Mesodermal cell (in vitro differentiated cells): ENCODE measurements around the gene FHIT.

ENCODE experiments used
- H3K27ac ChIP-seq: 2 replicates; pipeline ENCODE4 v1.7.0; 2013; ENCODE audit warnings: mild to moderate bottlenecking, low read depth, low read length, moderate library complexity; ENCODE audit not compliant: severe bottlenecking
- H3K36me3 ChIP-seq: 2 replicates; pipeline ENCODE4 v1.7.1; 2013; ENCODE audit warnings: mild to moderate bottlenecking, low read length, moderate library complexity; ENCODE audit not compliant: control insufficient read depth, insufficient read depth
- H3K4me1 ChIP-seq: one replicate; pipeline ENCODE4 v1.7.1; 2013; ENCODE audit warnings: mild to moderate bottlenecking, low read length; ENCODE audit not compliant: insufficient read depth, control insufficient read depth, poor library complexity, severe bottlenecking
- H3K4me3 ChIP-seq: 2 replicates; pipeline ENCODE4 v1.7.0; 2013; ENCODE audit warnings: low read length, control low read depth, mild to moderate bottlenecking; ENCODE audit not compliant: insufficient read depth, poor library complexity, severe bottlenecking; ENCODE audit errors: extremely low read depth
- H3K9me3 ChIP-seq: 2 replicates; pipeline ENCODE4 v1.7.1; 2013; ENCODE audit warnings: mild to moderate bottlenecking, low read length, moderate library complexity; ENCODE audit not compliant: control insufficient read depth
- WGBS, 2 experiments: methylation state at CpG; one replicate each; pipeline ENCODE4 v1.1.5; 2013; ENCODE audit warnings: missing lambda C conversion rate in 2 of 2; ENCODE audit not compliant: insufficient coverage in 2 of 2; 5-methylcytosine and 5-hydroxymethylcytosine counted together

FHIT gene

DNA sequence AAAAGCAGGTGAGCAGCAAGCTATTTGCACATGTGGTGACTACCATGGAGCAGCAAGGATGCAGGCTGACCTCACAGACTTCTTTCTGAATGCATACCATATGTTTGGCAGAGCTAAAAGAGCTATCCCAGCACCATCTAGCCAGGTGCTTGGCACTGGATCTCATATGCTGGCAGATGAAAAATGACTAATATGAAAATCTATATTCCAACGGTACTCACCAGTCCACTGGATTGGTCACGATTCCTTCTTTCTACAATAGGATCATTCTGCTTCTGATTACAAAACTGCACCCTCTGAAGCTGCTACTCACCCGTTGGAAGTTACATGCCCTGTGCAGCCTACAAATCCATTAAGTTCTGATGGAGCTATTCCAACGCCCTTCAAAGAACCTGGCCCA is 1487.1 kb downstream of the FHIT start:
- Histone ChIP-seq H3K27ac (no peak overlapping the region), H3K4me3 (no peak overlapping the region), H3K36me3 (no peaks in the 10 kb centered on the region), H3K9me3 (no peaks in the 10 kb centered on the region), H3K4me1 (no peaks in the 10 kb centered on the region)
- 87 to 88% methylated on average over 3 to 4 of the region's 4 CpGs for WGBS, 2 experiments

DNA sequence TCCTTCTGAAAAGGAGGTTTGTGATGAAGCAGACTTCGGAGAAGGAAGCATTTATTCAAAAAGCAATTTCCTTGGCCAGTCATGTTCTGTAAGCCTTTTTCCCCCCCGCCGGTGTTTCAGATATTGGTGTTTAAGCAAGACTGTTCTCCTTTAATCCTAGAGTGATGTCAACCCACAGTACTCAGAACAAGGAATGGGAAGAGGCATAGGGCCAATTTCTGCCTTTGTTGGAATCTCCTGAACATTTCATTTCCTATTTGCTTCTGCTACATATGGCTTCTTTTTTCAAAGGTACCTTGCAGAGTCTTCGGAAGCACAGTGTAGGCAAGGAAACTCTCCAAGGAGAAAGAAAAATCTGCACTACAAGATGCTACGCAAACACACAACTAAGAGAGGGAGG is 1488.3 kb downstream of the FHIT start:
- no peaks in the 10 kb centered on the region for H3K4me1 ChIP-seq
- no peaks in the 10 kb centered on the region for H3K36me3 ChIP-seq
- H3K9me3 ChIP-seq = no peaks in the 10 kb centered on the region
- no peak overlapping the region for H3K4me3 ChIP-seq
- no peak overlapping the region for H3K27ac ChIP-seq
- WGBS, 2 experiments = 88 to 90% methylated on average over 1 to 3 of the region's 5 CpGs

DNA sequence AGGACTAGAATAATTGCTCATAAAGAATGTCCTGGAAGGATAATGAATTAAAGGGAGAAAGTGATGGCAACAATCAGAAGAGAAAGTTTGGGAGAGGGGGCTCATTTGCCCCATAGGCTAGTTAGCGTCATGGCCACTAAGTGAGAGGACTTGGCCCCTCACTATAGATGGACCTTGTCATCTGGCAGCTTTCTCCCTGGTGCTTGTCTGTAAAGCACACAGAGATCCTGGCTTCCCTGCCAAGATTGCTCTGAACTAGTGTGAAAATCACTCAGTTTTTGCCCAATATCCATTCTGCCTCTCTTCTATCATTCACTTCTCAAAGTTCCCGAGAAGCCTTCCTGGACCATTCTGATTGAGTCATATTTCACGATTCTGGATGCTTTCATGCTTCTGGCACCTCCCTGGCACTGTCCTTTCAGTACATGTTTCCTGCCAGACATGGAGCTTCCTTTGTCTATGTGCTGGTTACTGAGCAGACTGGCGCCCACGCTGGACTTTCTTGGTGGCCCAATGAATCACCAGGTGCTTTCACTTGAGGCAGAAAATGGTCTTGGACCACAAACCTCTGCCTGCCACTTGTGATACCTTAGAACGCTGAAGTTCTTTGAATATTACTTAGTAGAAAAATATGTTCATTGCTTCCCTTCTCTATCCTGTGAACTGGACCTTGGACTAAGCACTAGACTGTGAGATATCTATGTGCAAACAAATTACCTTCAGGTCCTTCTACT is 1491.8 kb downstream of the FHIT start:
- no peak overlapping the region for H3K4me3 ChIP-seq
- H3K27ac ChIP-seq = no peak overlapping the region
- H3K36me3 ChIP-seq = no peaks in the 10 kb centered on the region
- no peaks in the 10 kb centered on the region for H3K9me3 ChIP-seq
- WGBS, 2 experiments = 90 to 98% methylated on average over 5 of the region's 6 CpGs
- no peaks in the 10 kb centered on the region for H3K4me1 ChIP-seq

DNA sequence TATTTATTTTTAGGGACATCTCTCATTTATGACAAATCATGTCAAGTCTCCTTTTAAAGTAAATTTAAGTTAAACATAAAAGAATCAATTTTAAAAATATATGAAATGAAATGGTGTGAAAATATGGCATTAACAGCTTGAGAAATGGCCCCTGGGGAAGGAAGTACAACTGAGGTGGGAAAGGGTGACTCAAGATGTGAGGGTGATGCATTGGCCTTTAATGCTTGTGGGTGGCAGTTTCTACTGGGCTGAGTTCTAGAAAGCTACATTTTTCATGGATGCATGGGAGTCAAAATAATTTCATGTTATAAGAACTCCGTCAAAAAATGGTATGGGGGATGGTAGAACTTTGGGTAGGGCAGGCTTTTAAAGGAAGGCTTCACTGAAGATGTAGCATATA is 1492.6 kb downstream of the FHIT start:
- H3K27ac ChIP-seq = no peak overlapping the region
- 89 to 100% methylated on average over 1 of the region's 1 CpG for WGBS, 2 experiments
- H3K4me3 ChIP-seq = no peak overlapping the region
- no peaks in the 10 kb centered on the region for H3K36me3 ChIP-seq
- H3K9me3 ChIP-seq = no peaks in the 10 kb centered on the region
- H3K4me1 ChIP-seq = no peaks in the 10 kb centered on the region

DNA sequence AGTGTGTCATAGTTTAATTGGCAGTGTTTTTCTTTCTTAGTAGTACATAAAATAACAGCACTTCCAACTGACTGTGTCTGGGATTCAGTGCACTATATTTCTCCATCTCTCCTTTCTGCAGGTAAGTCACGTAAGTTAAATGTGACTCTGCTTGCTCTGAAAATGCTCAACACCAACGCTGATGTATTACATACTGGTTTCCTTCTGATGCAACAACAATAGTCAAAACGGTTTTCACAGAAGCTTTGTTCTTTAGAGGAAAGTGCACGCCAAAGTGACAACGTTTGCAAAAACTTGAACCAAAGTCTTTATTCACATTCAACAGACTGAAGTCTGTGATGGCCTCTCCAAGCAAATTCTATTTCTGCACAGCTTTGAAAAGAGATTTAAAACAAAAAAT is 1494.3 kb downstream of the FHIT start:
- Histone ChIP-seq H3K4me3 (no peak overlapping the region), H3K4me1 (no peaks in the 10 kb centered on the region), H3K36me3 (no peaks in the 10 kb centered on the region), H3K27ac (no peak overlapping the region), H3K9me3 (no peaks in the 10 kb centered on the region)
- 85 to 92% methylated on average over 5 of the region's 5 CpGs for WGBS, 2 experiments

DNA sequence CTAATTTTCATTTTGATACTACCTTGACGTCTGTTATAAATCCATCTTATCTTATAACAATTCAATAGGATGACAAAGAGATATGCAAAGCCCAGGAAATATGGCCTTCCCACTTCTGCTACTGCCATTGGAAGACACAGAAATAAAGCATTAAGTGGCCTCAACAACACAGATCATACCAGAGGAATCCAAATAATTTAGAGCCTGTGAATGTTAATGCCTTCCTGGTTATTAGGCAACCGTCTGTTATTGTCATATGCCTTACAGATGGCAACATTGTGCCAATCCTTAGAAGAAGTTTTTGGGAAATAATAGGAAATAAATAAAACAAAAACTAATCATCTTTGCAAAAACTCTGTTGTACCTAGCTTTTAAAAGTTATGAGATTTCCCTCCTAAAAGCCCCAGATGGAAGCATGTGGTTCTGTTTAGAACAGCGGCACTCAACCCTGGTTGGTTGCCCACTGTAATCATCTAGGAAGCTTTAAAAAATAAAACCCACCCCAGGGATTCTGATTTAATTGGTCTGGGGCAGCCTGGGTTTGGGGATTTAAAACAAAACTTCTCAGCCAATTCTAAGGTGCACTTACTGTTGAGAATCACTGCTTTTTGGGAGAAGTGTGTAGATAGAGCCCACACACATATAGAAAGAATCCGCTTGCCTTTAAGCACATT is 1496.7 kb downstream of the FHIT start:
- no peak overlapping the region for H3K4me3 ChIP-seq
- no peaks in the 10 kb centered on the region for H3K9me3 ChIP-seq
- H3K36me3 ChIP-seq = no peaks in the 10 kb centered on the region
- H3K4me1 ChIP-seq = no peaks in the 10 kb centered on the region
- 77 to 83% methylated on average over 1 to 2 of the region's 4 CpGs for WGBS, 2 experiments
- H3K27ac ChIP-seq = no peak overlapping the region

DNA sequence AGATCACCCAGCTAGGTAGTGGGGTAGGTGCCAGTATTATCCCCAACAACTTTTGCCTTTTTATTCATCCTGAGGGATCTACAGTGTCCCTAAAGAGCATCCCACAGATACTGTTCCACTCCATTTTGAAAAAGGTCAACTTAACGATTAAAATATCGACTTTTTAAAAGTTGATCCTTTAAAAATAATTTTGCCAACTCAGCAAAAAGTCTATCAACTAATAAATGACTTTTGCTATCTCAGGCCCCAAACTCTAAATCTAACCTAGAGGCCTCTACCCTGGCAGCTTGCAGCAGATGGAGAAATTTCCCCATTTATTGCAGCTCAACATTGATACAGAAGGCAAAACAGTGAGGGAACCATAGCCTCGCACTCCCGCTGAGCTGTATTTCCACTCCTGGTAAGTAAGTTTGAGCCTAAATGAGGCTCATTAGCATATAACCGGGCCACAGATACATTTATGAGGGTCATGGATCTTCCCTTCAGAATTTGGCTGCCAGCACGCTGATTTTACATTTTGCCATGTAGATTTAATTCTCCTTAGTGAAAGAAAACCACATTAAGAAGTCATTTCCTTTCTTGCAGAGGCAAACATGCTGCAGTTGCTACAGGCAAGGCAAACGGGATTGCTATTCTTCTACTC is 1497.3 kb downstream of the FHIT start:
- Histone ChIP-seq H3K4me3 (no peak overlapping the region), H3K4me1 (no peaks in the 10 kb centered on the region), H3K36me3 (no peaks in the 10 kb centered on the region), H3K9me3 (no peaks in the 10 kb centered on the region), H3K27ac (no peak overlapping the region)
- WGBS, 2 experiments = 80 to 94% methylated on average over 6 to 7 of the region's 7 CpGs

DNA sequence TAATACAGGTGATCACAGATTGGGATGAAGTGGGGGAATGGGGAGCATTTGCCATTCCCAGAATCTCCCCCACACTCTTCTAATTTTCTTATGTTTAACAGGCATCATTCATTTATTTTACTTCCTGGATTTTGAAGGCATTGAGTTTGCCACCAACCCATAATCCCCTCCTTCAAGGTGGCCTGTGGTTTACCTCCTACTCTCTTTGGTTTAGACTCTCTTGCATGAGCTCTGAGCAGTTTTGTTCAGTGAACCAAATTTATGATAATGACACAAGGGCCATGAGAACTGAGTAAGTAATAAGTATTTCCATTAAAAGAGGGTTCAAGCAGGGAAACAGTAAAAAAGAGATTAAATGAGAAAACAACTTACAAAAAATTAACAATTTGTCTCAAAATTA is 1498.3 kb downstream of the FHIT start:
- no peaks in the 10 kb centered on the region for H3K9me3 ChIP-seq
- no peak overlapping the region for H3K27ac ChIP-seq
- H3K4me3 ChIP-seq = no peak overlapping the region
- H3K4me1 ChIP-seq = no peaks in the 10 kb centered on the region
- no peaks in the 10 kb centered on the region for H3K36me3 ChIP-seq

DNA sequence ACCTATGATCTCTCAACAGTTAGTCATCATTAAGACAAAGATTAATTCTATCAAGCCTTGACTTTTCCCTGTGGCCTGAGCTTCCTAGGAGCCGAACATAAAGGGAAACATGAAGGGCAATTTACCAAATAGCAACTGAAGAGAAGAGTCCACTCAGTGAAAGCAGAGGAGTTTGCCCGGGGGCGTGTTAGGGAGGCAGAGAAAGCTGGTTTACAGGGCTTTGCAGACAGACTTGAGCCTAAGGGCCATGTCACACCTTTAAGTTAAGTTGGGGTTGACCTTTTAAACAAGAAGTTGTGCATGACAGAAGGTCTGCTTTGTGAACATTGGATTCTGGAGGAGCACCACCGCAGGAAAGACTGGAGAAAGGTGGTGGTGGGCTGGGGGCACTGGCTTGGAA is 1499.6 kb downstream of the FHIT start:
- Histone ChIP-seq H3K9me3 (no peaks in the 10 kb centered on the region), H3K36me3 (no peaks in the 10 kb centered on the region), H3K27ac (no peak overlapping the region), H3K4me1 (no peaks in the 10 kb centered on the region), H3K4me3 (no peak overlapping the region)
- 63 to 84% methylated on average over 4 of the region's 4 CpGs for WGBS, 2 experiments

DNA sequence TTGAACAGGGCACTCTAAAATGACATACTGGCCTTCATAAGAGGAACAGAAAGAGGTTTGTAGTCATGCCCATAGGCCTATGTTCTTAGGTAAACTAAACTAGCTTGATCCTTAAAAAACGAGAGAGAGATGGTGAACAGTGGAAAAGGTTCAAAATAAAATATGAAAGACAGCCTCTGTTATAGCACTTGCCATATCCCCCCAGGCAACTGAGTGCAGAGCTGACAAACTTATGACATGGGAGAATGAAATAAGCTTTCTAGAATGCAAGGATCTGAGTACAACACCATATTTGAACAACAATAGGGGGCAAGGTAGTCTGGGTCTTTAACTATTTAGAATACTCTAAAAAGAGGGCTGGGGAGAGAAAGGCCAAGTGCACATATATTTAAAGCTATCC is 1500.9 kb downstream of the FHIT start:
- H3K36me3 ChIP-seq = no peaks in the 10 kb centered on the region
- H3K4me1 ChIP-seq = no peaks in the 10 kb centered on the region
- H3K27ac ChIP-seq = no peak overlapping the region
- WGBS, 2 experiments = no CpG with 5 or more reads among the region's 1 CpG
- H3K4me3 ChIP-seq = no peak overlapping the region
- H3K9me3 ChIP-seq = no peaks in the 10 kb centered on the region

DNA sequence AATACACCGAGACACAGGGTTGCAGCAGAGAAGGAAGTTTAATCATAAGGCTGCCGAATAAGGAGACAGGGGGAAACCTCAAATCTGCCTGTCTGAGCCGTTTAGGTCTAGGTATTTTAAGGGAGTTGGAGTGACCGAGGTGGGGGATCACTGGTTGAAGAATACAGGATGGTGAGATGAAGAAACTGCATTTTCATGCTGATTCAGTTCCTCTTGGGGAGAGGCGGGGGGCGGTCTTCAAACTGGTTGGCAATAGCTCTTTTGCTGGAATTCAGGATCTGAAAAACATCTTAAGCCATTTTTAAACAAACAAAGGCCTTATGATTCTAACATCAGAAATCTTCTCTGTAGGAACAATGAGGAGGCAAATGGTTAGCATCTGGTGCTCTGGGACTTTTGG is 1502.0 kb downstream of the FHIT start:
- H3K27ac ChIP-seq = no peak overlapping the region
- WGBS, 2 experiments = 75 to 77% methylated on average over 4 to 6 of the region's 6 CpGs
- H3K4me3 ChIP-seq = no peak overlapping the region
- H3K9me3 ChIP-seq = no peaks in the 10 kb centered on the region
- H3K4me1 ChIP-seq = no peaks in the 10 kb centered on the region
- H3K36me3 ChIP-seq = no peaks in the 10 kb centered on the region
